Islet precursor cell (in vitro differentiated cells): ENCODE data around the gene MTFR2.

Experiments used
- DNase-seq: peaks from one replicate; pipeline ENCODE4 v3.0.0-alpha.2; 2018

MTFR2 gene

GRCh38 chr6:136181861-136182260 lies 68.2 kb downstream of the MTFR2 start:
- no peak for DNase-seq

- no peak for DNase-seq
These were observed 68.6 kb downstream of the MTFR2 start for GRCh38 chr6:136181512-136181833.
